GM18867 (cell line): ENCODE results near the gene RAD51B.

Experiments used
- ATAC-seq: cut with Tn5 transposase; IDR thresholded peaks from one replicate; pipeline ENCODE4 v1.9.1; 2021; ENCODE audit warnings: mild to moderate bottlenecking, moderate library complexity; ENCODE audit not compliant: unreplicated experiment

The RAD51B gene

DNA sequence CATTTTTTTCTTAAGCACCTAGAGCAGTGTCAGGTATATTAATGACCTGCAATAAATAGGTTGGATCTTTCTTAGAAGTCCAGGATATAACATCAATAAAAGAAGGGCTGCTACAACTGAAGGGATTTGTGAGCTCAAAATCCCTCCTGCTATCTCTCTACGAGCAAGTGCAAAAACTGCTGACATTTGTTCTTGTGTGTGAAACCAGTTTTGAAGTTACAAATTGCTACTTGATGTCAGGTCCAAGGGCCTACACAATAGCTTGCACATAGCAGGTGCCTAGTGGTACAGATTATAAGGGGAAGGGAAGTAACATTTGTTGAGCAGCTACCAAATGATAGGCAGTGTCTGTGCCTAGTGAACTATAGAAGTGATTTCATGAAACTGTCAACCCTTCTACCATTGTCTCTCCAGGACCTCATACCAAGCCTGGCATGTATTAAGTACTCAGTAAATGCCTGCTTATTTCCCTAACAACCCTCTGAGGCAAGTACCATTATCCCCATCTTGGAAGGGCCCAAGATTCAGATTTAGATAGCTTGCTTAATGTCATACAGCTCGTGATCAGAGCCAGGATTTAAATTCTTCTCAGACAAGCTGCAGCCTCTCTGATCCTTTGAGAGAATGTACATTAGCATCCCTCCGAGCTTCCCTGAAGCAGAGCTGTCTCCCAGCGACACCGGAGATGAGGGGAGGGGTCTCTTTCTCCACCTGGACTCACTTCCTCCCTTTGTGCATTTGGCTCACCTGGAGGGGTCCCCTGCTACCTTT, 673.0 kb downstream of the RAD51B start:
- ATAC-seq: no peak

DNA sequence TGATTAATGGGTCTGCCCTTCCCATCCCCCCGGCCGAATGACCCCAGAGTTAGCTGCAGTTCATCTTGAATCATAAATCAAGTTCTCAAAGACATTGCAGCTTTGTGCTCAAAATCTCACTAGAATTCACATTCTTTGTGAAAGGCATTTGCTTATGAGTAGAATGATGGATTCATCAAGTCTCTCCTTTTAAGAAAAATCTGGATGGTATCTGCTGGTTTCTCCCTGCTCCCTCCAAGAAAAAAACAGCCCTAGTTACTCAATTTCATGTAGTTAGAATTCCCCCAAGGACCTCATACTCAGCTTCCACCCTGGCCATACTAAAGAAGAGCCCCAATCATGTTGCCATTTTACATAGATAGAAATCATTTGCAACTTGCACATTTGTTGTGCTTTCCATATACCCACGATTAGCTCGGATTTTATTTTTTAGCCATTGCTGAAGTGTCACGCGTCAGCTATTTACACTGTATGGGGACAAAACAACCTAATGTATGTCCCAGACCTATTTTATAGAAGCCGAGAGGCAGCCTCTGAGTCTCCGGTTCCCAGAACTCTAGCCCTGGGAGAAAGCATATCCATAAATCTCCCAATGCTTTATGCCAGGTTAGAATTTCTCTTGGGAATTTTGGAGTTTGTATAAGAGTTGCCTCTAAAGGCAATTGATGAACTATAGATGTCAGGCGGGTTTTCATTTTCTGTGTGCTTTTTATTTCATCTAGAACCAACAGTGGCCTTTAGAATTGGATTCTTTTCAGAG, 673.8 kb downstream of the RAD51B start:
- no peak for ATAC-seq

DNA sequence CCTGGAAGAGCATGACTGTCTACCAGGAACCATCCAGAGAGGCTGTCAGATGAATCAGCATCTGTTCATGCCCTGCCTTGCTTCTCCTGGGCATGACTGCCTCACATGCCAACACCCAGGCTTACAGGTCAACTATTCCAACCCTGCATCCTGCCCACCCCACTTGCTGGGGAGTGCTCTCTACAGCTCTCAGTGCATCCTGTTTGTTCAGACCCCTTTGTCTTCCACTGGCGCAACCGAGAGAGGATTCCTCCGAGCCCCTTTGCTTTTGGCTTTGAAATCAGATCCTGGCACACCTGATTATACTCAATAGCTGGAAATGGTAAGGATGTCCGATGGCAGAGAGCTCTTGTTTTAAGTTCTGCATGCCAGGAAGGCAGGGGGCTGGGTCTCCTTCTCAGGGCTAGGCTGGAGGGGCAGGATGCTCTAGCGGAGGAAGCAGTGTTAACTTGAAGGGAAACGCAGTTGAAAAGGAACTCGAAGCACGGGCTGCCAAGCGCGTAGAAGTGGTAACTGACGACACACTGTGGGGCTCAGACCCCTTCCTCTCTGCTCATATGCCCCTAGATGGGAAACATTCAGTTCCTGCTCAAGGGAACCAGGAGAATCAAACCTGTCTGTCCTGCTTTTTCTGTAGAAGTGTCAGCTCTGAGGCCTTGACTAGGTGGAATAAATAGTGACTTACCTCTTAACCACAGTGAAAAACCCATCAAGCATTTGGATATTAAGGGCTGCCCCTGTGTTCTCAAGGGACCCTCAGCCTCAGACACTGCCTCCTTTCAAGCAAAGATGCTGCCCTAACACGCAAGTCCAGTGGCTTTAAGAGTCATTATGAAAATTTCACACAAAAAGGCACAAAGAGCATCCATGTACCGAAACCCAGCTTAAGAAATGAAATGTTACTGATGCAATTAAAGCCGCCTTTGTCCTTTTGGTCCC, 675.8 kb downstream of the RAD51B start:
- no peak for ATAC-seq

DNA sequence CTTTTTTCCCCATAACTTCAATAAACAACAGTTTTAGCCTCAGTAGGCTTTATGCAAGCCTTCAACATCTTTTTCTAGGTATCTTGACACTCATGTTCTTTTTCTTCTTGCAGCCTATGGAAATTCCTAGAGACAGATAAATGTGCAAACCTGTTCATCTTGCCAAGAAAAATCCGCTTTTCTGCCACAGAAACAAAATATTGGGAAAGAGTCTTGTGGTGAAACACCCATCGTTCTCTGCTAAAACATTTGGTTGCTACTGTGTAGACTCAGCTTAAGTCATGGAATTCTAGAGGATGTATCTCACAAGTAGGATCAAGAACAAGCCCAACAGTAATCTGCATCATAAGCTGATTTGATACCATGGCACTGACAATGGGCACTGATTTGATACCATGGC, 677.4 kb downstream of the RAD51B start:
- no peak for ATAC-seq

DNA sequence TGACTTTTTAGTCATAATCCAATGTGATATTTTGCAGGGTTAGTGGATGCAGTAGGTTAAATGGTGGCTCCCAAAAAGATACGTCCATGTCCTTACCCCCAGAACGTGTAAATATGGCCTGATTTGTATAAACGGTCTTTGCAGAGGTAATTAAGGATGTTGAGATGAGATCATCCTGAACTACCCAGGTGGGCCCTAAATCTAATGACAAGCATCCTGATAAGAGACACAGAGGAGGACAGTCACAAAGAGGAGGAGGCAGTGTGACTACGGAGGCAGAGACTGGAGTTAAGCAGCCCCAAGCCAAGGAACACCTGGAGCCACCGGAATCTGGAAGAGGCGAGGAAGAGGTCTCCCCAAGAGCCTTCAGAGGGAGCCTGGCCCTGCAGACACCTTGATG, 679.9 kb downstream of the RAD51B start:
- ATAC-seq: no peak

DNA sequence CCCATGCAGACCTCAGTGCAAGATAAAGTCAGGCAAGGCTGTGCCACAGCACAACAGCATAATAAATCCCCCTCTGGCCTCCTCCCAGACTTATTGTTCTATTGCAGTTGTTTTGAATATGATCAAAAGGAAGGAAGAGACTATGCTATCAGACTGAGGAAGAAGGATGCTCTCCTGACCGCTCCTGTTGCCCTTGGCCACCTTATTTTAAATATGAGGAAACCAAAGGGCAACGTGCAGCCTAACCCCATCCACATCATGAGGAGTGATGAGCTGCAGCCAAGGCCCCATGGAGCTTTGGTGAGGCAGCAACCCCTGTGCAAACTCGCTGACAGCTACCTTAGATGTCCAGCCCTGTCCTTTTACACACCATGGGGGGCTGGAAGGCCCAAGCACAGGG, 681.6 kb downstream of the RAD51B start:
- ATAC-seq: no peak

DNA sequence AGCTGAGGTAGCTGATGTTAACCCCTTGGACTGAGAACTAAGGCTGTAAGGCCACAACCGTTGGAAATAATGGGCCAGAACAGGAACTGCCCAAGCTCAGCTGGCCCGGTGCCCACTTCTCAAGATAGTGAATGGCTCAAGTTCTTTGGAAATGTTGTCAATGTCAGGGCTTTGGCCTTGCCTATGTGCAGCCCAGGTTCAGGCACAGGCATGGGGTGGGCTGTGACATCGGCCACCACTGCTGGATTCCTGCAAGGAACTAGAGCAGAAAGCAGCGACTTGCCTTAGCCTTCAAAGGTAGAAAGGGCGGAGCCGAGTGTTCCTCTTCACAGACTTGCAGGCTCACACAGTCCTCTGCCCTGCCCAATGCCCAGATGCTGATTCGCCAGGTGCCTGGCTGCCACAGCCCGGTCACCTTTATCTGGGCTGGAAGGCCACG, 682.1 kb downstream of the RAD51B start:
- ATAC-seq: no peak

DNA sequence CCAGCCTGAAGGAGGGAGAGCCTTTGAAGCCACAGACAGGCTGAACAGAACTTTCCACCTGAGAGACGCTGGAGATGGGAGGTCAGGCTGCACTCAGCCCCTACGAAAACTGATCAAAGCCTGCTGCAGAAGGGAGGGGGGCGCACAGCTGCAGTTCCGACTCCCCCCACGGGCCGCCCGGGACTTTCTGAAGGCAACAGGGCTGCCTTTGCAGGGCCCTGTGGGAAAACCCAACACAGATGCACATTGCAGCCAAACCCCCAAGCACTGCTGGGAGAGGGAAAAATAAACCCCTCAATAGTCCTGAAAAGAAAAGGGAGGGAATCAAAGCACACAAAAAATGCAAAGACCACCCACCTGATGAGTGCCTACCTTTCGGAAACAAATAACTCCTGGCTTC, 682.7 kb downstream of the RAD51B start:
- ATAC-seq: no peak

DNA sequence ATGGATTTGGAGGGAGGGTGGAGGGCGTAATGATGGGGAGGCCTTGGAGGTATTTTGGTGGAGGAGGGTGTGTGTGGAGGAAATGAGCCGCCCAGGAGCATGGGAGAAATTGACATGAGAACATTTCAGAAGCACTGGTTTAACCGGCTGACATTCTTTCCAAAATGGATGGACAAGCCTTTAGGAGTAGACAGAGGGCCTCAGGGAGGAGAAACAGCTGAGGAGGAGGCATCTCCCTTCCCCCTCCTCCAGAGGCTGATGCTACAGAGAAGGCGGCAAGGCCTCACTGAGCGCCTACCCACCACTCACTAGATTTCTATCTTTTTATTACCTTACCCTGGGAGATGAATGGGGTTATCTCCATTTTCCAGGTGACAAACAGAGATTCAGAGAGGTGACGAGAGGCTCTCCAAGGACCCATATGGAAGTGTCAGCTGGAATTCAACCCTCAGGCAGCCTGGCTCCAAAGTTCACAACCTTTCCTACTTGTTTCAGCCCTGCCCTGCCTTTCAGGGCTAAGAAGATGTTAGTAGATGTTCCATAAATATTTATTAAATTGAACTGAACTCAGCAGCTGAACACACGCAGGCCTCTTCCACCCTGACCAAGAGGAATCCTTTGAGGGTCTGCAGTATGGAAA, 683.7 kb downstream of the RAD51B start:
- ATAC-seq: no peak

DNA sequence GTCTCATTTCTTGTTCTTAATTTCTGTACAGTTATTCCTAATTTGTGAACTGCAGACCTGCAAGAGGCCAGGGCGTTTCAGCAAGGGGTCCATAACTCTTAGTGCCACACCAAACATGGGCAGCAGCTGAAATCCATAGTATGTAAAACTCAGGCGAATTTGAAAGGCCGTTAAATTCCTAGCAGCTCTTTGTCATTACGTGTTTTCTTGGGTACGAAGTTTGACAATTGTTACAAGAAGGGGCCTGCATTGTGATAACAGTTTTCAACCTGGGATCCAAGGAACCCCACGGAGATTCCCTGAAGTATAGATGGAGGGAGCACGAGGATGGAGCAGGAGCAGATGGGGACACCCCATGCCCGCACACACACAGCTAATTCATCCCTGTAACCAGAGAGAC, 685.3 kb downstream of the RAD51B start:
- no peak for ATAC-seq

DNA sequence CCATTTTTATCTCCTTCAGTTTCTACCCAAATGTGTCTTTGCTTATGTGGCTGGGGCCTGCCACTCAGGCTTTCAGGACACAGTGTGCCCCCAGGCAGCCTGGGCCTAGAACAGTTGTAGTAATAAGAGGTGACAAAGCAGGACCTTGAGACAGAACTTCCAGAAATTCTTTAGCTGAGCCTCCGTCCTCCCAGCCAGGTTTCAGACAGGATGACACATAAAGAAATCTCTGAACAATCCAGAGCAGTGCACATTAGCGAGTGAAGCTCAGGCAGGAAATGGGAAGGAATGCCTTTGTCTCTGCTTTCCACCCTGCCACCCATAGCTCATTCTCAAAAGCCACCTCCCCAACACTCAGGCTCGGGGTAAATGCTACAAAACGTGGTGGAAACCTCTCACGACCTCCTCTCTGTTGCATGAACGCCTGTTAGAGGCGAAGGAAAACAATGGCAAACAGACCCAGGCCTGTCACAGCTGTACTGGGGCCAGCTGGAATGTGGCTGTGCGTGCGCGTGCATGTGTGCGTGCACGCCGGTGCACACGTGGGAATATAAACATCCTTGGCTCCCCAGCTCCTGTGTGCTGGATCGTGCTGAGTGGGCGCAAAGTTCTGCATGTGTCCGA, 686.6 kb downstream of the RAD51B start:
- ATAC-seq: no peak

DNA sequence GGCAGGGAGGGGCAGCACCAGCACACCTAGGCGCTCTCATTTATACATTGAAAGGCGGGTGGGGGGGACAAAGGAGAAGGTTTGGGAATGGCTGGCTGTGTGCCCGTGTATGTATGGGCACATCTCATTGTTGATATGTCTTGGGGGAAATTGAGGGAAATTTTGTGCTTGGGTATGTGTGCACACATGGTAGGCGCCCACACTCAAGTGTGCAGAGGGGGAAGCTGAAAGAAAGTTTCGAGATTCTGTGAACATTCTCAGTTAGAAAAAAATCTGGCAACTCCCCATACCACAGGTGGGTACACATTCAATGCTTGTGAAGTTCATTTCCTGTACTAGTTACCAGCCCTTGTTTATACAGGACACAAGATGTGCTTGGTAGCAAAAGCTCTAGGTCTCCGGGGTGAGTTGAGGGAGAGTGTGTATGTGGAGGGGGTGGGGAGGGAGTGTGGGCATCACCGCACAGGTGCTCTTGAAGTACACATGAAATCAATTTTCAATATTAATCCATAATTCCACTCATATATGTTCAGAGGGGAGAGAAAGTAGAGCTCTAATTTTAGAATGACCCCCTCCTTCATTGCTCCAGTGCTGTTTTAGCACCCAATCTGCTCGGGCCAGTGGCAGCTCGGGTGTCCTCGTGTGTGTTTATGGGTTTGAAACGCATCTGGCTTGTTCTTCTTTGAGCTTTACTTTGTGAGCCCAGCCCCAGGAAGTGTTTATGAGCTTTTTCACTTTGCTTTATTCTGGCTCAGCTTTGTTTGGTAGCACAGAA, 687.3 kb downstream of the RAD51B start:
- peak; percentile 62 for ATAC-seq

DNA sequence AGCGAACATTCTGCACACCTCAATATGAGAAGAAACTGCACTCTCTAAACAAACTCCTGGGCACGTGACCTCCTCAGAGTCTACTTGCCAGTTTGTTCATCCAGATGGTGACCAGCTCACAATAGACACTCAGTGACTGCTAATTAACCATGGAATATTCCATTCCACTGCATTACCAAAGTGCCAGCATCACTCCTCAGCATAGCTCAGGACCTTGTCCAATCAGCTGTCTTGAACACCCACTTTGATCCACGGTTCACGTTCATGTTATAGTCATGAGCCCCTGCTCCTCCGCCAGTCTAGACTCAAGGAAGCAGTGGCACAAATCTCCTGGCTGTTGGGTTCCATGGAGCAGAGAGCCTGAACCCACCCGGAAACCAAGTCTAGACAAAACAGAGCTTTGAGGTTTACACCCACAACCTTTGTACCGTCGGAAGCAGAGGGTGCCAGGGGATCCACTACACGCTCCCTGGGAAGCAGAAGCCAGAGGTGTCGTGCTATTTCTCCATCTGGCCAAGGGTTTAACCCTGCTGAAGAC, 688.0 kb downstream of the RAD51B start:
- ATAC-seq: peak; percentile 6

DNA sequence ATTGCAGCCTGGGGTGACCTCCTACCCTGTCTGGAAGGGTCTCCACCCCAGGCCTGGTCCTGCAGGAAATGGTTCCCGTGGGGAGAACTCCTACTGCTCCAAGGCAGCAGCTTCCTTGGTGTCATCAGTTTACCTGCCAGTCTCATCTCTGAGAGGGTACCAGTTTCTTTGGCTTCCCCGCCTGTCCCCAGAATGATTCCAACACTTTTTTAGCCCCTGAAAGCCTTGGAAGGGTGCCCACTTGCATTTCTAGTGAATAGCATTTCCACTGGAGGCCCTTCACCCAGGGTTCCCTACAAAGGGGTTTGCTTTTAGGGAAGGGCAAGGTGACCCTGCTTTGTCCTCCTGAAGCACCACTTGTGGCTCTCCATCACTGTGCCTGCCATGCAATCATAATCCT, 689.0 kb downstream of the RAD51B start:
- no peak for ATAC-seq

DNA sequence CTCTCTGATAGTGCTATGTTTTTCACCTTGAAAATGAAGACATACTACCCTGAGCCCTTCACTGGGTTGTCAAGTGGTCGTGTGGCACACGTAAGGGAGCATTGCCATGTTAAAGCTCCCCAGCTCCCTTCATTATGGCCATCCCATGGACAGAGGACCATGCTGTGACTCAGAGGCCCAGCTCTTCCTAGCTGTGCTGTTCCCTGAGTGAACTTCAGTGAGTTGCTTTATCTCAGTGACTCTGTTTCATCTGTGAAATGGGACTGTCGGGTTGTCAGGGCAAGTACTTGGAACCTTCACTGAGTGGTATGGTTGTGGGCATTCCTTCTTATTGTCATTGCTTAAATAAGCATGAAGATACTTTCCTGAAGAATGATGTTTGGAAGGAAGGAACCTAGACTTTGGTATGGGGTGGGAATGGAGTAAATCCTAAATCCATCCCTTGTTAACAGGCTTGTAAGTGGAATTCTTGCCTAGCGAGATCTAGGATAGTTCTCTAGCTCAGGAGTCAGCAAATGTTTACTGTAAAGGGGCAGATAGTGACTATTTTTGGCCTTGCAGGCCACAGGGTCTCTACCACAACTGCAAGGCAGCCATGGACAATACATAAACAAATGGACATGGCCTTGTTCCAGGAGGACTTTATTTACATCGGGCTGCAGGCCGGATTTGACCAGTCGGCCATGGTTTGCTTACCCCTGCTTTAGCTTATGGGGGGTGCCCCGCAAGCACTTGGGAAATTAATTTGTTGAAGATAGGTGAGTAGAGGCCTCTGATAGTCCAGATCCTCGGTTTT, 689.8 kb downstream of the RAD51B start:
- no peak for ATAC-seq

DNA sequence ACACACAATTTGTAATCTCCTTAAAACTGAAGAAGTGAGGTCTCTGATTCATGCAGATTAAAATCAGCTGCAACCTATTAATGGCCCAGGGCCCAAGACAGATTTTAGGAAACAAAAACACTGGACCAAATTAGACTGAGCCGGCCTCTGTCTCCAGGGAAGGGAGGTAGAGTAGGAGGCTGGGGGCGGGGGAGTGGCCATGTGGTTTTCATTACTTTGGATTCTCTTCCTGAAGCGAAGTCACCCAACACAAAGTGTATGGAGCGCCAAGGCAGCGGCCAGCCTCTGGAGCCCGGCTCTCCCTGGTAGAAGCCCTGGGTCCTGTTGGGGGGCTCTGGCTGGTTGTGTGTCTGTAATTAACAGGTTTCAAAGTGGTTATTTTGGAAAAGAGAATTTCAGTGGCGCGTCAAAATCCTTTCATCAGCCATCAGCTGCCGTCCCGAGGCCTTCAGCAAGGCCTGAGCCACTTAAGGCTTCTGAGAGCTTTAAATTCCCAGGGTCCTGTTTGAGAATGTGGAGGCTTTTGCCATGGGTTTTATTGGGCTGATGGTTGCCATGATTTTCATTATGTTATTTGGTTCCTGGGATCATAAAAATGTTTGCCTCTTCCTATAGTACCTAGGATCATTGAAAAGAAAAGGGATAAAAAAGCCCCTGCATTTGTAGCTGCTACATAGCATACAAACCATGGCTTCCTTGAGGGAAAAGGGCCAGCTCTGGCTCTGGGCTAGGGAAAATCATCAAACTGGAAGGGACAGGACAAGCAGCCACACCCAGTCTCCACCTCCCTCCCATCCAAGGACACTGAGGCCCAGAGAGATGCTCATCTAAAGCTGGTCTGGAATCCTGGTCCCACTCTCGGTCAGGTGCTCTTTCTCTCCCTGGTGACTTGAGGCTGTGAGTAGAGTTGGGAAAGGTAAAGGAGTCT, 690.9 kb downstream of the RAD51B start:
- no peak for ATAC-seq
